ENCODE data around the gene ADAMTS3.
"Not testable (repeated sequence)": the region's sequence is repeated elsewhere in the genome, so short reads cannot be mapped to it uniquely, and the experiment has no call there.

Gene ADAMTS3

DNA sequence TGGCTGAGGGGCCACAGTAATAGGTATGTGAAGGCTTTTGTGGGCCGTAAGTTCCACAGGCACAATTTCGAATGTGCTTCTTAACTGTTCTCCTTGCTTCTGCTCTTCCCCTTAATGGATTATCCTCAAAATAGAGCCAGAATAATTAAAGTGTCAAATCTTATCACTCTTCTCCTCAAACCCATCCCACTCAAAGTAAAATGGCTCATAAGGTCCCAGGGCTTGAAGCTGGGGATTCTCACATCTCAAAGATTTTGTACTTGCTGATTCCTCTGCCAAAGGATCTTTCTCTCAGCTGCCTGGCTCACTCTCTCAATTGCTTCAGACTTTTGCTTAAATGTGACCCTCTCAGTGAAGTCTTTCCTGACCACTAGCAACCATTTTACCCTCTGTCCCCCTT is 16.6 kb downstream of the ADAMTS3 start:
- no peak for DNase-seq

DNA sequence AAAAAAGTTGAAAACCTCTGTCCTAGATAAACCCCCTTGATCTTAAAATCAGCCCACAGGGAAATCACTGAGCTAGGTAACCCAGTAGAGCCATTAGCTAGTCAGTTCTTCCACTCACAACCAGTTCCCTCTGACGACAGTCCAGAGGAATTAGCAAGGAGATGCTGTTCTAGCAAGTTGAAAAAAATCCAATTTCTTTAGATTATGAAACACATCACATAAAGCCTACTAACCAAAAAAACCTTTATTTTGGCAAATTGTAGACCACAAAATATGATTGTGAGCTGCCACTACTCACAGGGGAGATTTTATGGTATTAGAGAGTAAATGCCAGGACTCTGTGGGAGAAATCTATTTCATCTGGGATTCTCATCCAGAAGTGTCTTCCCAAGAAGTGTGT is 22.6 kb downstream of the ADAMTS3 start:
- DNase-seq: no peak

DNA sequence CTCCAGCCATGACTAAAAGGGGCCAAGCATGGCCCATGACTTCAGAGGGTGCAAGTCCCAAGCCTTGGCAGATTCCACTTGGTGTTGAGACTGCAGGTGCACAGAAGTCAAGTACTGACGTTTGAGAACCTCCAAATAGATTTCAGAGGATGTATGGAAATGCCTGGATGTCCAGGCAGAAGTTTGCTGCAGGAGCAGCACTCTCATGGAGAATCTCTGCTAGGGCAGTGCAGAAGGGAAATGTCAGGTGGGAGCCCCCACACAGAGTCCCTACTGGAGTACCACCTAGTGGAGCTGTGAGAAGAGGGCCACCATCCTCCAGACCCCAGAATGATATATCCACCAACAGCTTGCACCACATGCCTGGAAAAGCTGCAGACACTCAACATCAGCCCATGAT is 28.3 kb downstream of the ADAMTS3 start:
- not testable (repeated sequence) for DNase-seq

DNA sequence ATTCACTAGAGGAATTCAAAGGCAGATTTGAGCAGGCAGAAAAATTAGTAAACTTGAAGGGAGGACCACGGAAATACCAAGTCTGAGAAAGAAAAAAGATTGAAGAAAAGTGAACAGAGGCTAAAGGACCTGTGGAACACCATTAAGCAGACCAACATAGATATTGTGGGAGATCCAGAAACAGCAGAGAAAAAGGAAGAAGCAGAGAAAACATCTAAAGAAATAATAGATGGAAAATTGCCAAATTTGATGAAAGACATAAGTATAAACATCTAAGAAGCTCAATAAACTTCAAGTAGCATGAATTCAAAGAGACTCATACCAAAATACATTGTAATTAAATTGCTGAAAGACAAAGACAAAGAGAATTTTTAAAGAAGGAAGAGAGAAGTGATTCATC is 31.0 kb downstream of the ADAMTS3 start:
- no peak for DNase-seq

DNA sequence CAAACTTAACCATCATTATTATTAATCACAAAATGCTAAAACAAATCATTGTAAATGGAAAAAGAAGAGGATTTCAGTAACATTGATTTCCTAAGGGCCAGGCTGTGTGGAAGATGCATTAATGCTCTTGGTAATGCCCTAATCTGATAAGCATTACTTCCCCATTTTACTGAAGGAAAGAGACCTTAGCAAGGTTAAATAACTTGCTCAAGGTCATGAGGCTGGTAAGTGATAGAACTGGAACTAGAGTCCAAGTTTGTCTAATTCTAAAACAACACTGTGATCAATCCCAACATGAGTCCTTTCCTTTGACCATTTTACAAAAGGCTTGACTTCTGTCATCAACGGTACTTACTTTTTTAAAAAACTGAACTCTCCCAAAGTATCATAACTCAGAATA is 32.6 kb downstream of the ADAMTS3 start:
- no peak for DNase-seq

DNA sequence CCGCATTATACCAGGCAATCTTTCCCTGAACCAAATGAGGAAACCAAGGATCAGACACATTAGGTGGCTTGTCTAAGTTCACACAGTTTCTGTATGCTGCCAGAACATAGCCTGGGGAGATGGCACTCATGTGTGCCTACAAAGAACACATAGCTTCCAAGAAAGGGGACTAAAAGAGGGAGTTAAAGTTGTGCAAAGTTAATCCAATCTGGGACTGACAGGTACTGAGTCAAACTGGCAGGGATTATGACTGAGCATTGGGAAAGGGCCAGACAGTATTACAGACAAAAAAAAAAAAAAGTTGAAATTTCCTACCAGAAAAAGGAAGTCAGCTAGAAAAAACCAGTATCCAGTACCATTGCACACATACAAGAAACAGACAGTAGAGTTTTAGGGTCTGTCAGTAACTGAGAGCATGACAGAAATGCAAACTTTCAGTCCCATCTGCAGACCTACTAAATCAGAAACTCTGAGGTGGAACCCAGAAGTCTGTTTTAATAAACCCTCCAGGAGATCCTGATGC is 37.2 kb downstream of the ADAMTS3 start:
- DNase-seq: no peak

DNA sequence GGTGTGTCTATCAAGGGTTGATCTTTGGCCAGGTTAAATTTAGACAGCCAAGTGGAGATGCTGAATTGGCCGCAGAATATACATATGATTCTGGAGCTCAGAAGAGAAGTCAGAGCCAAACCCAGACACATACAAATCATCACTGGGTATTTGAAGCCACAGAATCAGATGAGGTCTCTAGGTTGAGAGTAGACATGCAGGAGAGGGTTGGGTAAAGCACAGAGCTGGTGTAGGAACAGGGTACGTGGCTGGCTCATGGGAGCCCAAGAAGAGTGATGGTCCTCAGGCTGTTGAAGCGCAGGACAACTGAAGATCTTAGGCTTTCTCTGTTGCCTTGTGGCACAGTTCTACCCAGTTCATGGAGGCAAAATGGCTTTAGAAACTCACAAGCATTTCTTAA is 37.7 kb downstream of the ADAMTS3 start:
- DNase-seq: no peak

DNA sequence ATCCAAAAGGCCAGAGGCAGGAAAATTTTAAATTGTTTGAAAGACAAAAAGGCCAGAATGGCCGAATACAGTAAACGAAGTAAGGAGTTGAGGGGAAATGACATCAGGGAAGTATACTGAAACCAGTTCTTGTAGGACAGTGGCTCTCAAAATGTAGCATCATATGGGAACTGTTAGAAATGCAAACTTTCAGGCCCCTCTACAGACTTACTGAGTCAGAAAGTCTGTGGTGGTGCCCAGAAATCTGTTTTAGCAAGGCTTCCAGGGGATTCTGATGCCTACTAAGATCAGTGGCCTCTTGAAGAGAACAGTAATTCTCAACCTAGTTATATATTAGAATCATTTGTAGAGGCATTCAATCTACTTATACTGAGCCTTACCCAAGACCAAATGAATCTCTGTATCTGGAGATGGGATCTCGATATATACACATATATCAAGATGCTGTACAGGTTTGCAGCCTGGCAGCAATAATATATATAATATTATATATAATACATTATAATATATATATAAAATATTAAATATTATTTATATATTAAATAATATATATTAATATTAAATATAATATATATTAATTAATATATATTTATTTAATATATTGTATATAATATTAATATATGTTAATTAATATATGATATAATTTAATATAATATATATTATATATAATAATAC is 39.7 kb downstream of the ADAMTS3 start:
- DNase-seq: no peak

DNA sequence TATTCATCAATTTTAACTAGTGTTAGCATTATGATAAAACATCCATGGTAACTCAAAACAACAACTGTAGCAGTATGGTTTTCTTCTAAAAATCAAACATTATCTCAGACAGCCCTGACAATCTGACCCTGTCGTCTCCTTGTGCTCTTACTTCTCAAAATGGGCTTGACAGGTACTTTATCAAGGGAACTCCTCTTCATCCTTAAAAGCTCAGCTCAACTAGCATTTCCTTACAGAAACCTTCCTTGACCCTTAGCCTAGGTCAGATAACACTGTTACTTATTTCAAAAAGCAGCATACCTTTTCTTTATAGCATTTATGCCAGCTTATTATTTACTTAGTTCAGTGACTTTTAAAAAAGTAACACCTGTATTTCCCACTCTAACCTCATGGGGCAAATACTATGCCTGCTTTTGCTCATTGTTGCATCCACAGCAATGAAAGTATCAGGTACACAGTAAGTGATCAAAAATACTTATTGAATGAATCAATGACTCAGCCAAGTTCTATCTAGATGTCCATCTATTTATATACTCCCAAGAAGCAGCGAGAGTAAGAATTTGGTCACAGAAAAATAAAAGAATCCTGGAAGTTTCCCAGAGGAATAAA is 41.9 kb downstream of the ADAMTS3 start:
- DNase-seq: no peak

DNA sequence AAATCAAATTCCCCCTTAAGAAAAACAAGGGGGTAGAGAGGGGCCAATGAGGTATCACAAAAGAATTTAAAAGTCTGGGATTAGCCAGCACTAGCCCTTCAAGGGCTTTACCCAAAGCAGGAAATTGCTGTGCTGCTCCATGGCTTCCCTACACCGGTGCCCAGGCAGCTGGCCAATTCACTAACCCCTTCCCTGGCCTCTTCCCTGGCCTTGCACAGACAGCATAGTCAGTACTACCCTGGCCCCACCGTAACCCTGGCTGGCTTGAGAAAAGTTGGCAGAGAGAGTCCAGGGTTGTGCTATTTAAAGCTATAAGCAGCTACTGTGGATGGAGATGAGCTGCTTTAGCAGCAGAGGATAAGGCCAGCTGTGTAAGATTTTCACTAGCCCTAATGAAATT is 43.1 kb downstream of the ADAMTS3 start:
- DNase-seq: peak; percentile 5

DNA sequence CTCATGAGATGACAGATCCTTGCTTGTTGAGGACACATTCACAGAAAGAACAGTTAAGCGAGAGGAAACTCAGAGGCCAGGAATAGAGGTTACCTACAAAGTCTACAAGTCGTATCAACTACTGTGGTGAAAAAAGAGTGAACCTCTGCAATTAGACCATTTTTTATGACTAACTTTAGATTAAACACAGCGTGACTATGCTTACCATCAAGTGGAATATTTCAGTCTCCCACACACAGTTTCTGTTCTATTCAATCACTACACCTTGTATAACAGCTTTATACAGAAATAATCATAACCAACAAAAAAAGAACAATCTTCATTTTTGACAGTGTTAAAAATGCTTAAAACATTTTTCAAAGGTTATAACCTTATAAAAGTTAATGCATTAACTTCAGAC is 46.6 kb downstream of the ADAMTS3 start:
- no peak for DNase-seq

DNA sequence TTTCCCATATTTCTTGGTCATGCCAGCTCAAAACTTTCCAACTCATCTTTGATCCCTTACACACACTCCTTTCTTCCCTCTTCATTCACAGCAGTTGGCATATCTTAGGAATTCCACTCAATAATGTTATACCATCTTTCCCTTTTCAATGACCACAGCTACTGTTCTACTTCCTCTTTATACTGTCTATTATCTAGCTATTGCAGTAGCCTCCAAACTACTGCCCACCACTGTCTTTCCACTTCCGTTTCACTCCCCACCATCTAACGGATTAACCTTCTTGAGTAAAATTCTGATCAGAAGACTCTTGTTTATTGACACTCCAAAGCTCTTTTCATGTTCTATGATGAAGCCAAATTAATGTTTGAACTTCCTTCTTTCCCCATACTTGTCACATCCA is 55.8 kb downstream of the ADAMTS3 start:
- no peak for DNase-seq

DNA sequence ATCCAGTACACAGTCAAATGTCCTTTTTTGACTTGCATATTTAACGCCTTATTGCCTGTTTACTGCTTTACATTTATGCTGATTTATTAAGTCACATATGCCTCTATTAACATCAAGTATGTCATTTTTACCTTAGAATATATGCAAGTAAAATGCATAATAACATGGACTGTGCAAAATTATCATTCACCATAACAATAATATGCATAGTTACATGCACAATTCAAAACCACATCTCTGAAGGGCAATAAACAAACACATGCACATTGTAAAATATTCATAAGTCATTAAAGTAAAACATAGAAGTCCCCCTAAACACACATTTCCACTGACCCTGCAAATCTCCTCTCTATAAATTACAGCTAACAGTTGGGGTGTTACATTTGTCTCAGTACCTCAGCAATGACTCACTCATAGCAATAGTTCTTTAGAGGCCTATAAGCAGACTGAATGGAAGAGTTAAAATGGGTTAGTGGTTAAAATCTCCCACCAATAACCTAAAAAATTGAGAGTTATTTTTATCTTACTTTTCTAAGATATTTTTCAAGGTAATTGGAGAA is 61.1 kb downstream of the ADAMTS3 start:
- no peak for DNase-seq

DNA sequence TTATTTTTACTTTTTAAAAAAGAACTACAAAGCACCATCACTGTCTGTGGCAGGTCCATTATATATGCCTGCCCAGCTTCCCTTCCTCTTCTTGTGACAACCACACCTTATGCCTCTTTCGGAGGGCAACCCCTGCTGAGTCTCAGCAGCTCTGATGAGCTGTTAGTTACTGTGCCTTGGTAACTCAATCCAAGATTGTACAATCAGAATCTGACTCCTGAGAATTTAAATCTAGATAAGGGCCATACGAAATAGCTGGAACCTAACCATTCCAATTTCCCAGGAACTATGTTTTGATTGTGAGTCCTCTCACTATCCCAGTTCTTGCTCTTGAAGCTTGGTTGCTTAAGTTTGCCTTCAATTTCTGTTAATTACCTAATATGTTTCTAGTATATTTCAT is 61.9 kb downstream of the ADAMTS3 start:
- no peak for DNase-seq

DNA sequence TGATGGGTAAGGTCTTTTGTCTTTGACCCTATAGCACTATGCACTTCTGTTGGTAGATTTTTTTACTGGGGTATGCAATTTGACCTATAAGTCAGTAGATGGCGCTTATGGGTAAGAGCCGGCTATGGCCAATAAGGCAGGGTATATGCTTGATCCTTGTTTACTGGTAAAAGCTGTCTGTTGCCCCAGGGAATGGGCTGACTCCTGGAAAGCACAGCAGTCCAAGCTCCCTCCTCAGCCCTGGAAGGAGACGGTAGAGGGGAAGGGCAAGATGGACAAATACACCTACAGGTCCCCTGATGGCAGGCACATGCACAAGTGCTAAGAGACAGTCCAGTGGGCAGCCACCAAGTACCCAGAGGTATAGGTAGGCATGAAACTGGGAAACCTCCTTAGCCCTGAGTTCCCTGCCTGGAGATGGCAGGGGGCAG is 63.7 kb downstream of the ADAMTS3 start:
- DNase-seq: peak; percentile 1

DNA sequence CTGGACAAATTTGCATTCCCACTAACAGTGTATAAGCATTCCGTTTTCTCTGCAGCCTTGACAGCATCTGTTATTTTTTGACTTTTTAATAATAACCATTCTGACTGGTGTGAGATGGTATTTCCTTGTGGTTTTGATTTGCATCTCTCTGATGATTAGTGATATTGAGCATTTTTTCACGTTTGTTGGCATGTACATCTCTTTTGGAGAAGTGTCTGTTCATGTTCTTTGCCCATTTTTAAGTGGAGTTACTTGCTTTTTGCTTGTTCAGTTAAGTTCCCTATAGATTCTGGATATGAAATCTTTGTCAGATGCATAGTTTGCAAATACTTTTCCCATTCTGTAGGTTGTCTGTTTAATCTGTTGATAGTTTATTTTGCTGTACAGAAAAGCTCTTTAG is 68.8 kb downstream of the ADAMTS3 start:
- DNase-seq: no peak

DNA sequence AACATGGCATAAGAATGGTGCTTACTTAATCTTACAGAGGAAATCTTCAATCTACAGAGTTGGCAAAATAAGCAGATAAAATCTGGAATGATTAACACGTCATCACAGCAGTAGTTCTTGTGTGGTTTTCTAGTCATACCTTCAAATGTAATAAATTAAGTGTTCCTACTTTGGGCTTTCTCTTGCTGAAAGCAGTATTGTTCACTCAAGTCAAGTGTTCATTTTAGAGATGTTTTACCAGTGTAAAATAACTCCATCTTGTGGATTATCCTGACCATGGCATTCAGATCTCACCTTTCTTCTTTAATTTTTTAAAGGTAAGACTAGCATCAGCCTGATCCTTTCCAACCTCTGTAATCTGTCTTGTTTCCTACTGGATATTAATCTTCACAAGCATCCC is 72.9 kb downstream of the ADAMTS3 start:
- DNase-seq: no peak

DNA sequence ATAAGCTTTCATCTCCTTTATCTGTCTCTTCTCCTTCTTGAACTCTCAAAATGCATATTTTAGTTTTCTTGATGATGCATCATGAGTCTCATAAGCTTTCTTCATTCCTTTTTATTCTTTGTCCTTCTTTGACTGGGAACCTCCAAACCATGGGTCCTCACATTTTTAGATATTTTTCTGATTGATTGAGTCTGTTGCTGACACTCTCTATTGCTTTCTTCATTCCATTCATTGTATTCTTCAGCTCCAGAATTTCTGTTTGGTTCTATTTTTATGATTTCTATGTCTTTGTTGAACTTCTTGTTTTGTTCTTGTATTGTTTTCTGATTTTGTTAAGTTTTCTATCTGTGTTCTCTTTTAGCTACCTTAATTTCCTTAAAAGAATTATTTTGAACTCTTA is 74.9 kb downstream of the ADAMTS3 start:
- DNase-seq: no peak

DNA sequence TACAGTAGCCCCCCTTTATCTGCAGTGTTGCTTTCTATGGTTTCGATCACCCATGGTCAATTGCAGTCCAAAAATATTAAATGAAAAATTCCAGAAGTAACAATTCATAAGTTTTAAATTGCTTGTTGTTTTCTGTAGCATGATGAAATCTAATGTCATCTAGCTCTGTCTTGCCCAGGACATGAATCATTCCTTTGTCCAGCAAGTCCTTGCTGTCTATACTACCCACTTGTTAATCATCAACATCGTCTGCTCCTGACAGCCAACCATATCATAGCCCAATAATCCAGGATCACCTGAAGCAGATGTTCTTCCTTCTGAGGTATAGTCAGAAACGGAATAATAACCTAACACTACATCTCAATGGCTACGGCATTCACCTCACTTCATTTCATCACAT is 79.8 kb downstream of the ADAMTS3 start:
- DNase-seq: no peak

DNA sequence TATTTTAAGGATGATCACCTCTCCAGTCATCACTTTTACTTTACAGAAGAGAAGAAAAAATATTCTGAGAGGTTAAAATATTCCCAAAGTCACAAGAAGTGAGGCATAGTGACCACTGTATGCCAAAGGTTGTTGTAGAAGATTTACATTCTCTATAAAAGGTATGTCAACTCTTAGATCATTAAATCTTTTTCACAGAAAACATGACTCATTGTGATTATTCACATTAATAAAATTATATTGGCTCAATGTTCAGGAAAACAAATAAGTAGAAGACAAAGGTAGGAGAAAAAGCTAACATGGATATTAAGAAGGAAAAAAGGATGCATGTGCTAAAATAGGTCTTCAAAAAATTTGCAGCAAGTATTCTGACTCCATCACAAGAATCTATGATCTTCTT is 82.0 kb downstream of the ADAMTS3 start:
- DNase-seq: no peak

DNA sequence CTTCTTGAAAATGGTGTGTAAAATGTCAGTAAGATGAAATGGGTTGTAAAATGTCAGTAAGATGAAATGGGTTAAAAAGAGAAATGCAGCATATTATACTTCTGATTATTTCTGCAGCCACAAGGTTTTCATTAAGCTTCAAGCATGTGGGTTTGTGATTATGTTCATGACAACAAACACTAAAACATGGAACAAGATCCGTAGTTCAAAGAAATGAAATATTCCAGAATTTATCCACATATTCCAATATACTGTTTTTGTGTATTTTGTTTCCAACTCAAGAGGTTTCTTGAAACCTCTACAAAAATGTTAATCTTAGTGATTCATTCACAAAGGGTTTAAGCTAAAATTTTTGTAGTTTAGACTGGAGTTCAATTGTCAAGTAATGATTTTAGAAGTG is 84.0 kb downstream of the ADAMTS3 start:
- no peak for DNase-seq

DNA sequence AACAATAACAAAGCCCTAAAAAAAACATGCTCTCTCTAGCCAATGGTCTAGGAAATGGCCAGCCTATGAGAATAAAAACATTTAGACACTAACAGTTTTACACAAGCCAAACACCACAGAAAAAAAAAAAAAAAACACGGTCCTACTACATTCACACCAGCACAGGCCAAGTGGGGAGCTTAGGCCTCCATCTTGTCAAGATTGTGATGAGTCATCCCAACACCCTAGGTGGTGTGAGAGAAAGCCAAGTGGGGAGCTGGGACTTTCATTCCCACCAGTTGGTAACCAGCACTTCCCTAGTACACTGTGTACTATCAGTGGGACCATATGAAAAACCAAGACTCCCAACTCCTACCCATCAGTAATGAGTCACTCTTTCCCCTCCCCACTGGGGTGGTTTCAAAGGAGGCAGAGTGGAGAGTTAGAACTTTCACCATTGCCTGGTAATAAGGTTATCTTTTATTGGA is 95.6 kb downstream of the ADAMTS3 start:
- no peak for DNase-seq

DNA sequence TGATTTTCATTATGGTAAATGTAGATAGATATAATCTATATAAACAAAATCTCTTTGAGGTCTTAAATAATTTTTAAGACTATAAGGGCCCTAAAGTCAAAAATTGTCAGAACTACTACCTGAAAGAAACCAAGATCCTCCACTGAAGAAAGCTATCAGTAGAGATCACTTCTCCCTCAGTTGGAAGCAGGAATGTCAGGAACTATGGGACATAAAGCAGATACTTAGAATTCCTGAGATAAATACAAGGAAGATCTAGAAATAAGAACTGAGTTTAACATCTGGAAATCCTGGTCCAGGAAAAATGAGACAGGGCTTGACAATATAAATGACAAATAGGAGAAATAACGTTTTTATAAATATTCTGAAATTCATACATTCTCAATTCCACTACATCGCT is 97.2 kb downstream of the ADAMTS3 start:
- no peak for DNase-seq

DNA sequence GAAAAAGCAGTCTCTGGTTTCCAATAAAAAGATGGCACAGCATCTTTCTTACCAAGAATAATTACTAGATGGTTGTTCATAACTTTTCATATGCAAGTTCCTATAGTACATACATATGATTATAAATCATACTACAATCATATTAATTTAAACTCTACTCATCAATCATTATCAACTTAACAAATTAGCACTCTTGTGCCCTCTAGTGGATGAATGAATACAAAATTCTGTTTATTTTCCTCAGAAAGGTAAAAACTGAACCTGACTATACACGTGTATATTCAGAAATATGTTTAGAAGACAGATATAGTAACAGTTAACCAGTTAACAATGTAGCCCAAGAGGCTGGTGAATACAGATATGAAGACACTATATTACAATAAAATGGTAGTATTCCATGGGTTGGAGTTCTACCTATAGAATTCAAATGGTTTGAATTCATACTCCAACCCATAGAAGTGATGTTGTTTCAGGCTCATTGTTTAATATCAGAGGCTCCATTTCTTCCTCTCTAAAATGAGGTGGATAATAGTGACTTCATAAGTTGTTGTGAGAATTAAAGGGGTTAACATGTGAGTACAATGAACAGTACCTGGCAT is 100.0 kb downstream of the ADAMTS3 start:
- no peak for DNase-seq
